HG02763 (cell line): ENCODE measurements around the gene ARHGAP31.
A peak's percentile ranks its signal among the peaks of the same experiment; 100 is the strongest.
"Not testable (repeated sequence)": the region's sequence is repeated elsewhere in the genome, so short reads cannot be mapped to it uniquely, and the experiment has no call there.

Experiments
- ATAC-seq: cut with Tn5 transposase; IDR thresholded peaks from one replicate; pipeline ENCODE4 v1.9.1; 2021; ENCODE audit warnings: mild to moderate bottlenecking, moderate library complexity; ENCODE audit not compliant: unreplicated experiment

The ARHGAP31 gene, protein sequence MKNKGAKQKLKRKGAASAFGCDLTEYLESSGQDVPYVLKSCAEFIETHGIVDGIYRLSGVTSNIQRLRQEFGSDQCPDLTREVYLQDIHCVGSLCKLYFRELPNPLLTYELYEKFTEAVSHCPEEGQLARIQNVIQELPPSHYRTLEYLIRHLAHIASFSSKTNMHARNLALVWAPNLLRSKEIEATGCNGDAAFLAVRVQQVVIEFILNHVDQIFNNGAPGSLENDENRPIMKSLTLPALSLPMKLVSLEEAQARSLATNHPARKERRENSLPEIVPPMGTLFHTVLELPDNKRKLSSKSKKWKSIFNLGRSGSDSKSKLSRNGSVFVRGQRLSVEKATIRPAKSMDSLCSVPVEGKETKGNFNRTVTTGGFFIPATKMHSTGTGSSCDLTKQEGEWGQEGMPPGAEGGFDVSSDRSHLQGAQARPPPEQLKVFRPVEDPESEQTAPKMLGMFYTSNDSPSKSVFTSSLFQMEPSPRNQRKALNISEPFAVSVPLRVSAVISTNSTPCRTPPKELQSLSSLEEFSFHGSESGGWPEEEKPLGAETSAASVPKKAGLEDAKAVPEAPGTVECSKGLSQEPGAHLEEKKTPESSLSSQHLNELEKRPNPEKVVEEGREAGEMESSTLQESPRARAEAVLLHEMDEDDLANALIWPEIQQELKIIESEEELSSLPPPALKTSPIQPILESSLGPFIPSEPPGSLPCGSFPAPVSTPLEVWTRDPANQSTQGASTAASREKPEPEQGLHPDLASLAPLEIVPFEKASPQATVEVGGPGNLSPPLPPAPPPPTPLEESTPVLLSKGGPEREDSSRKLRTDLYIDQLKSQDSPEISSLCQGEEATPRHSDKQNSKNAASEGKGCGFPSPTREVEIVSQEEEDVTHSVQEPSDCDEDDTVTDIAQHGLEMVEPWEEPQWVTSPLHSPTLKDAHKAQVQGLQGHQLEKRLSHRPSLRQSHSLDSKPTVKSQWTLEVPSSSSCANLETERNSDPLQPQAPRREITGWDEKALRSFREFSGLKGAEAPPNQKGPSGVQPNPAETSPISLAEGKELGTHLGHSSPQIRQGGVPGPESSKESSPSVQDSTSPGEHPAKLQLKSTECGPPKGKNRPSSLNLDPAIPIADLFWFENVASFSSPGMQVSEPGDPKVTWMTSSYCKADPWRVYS (N-terminal part only)

GRCh38 chr3:119293871-119294695, at the start of gene ARHGAP31:
TSS of gene ARHGAP31 (plus strand) at chr3:119294383. CDS start at chr3:119294905, 522 bp downstream.
- peak; percentile 68 for ATAC-seq

DNA sequence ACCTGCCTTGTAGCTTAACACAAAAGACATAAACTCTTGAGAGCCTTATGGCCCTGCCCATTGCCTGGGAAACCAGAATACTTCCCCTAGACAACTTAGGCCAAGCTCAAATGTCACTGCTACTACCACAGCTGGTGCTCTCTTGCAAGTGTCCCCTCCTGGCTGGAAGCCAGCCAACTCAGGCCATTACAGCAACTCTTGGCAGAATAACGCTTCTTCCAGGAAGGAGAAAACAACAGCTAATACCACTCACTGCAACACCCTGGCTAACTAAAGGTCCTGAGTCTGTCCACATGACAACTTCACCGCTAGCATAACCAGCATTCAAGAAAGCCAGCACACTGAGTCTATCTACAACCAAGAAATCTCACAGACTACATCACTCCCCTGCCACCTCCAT, 48.4 kb upstream of the ARHGAP31 start:
- ATAC-seq, result no peak

DNA sequence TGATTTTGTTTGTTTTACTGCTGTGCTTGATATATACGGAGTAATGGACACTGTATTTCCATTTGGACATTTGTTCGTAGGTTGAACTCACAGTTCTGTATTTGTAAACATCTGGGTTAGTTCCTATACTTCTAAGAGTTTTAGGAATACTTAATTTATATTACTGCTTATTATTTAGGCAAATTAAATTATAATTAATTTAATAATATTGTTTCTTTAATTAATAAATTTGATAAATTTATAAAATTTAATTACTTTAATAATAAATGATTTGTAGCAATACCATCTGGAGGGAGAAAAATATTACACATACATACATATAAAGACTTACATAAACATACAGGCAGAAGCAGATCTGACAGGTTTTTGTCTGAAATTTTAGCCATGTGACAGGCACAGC, 39.0 kb upstream of the ARHGAP31 start:
- ATAC-seq, result no peak

- ATAC-seq, result no peak
These were observed 37.1 kb upstream of the ARHGAP31 start for GRCh38 chr3:119257111-119257510.

- peak; percentile 50 for ATAC-seq
These were observed 36.4 kb upstream of the ARHGAP31 start for GRCh38 chr3:119257654-119258410.

DNA sequence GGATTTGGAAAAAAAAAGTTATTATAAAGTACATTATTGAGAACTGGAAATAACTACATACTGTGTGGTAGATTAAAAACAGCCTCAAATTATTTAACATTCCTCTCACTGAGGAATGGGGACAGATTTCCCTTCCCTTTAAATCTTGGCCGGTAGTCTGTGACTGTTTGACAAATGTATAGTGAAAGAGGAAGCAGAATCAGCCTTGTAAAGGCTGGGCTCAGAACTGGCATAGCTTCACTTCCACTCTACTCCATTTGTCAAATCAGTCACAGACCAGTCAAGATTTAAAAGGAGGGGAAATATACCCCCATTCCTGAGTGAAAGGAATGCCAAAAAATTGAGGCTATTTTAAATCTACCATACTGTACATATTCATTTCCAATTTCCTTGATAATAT, 35.3 kb upstream of the ARHGAP31 start:
- peak; percentile 95 for ATAC-seq

- ATAC-seq, result no peak
These were observed 34.4 kb upstream of the ARHGAP31 start for GRCh38 chr3:119259821-119260220.

DNA sequence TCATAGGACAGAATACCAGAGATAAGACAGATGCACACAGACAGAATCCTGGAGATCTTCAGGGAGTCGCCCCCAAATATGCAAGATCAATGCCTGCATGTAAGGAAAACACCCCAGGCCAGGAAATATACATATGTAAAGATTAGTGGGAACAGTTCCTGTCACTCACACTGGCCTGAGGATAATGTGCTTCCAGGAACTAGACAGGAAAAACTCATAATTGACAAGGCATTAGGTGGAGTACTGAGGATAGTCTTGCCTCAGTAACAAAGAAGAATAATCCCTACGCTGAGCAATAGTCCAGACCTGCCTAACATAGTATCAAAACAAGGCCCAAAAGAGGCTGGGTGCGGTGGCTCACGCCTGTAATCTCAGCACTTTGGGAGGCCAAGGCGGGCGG, 33.1 kb upstream of the ARHGAP31 start:
- no peak for ATAC-seq

DNA sequence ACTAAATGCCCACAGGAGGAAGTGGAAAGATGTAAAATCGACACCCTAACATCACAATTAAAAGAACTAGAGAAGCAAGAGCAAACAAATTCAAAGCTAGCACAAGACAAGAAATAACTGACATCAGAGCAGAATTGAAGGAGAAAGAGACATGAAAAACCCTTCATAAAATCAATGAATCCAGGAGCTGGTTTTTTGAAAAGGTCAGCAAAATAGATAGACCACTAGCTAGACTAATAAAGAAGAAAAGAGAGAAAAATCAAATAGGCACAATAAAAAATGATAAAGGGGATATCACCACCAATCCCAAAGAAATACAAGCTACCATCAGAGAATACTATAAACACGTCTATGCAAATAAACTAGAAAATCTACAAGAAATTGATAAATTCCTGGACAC, 24.0 kb upstream of the ARHGAP31 start:
- not testable (repeated sequence) for ATAC-seq

DNA sequence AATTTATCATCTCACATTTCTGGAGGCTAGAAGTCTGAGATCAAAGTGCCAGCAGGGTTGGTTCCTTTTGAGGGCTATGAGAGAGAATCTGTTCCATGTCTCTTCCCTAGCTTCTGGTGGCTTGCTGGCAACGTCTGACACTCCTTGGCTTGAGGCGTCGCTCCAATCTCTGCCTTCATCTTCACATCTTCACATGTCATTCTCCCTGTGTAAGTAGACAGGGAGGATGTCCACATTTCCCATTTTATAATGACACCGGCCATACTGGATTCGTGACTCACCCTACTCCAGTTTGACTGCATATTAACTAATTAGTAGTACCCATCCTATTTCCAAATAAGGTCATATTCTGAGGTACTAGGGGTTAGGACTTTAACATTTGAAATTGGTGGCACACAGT, 17.5 kb upstream of the ARHGAP31 start:
- ATAC-seq, result no peak

DNA sequence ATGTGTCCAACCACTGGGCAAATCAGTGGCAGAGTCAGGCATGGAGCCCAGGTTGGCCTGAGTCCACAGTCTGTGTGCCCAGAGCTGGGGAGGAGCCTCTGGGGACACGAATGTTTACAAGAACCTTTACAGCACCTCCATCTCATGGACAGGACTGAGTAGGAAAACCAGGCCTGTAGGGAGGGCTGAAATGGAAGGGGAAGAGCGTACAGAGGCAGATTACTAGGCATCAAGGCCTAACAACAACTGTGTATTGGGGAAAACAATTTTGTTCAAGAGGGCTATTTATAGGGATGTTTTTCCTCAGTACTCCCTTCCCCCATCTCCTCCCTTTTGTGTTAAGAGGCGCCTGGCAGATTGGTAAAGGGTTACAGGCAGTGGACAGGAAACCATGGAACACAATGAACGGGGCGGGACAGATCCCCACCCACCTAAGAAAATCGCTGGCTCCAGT, 15.1 kb upstream of the ARHGAP31 start:
- ATAC-seq, result no peak

- ATAC-seq, result no peak
These were observed 14.5 kb upstream of the ARHGAP31 start for GRCh38 chr3:119279584-119280243.

DNA sequence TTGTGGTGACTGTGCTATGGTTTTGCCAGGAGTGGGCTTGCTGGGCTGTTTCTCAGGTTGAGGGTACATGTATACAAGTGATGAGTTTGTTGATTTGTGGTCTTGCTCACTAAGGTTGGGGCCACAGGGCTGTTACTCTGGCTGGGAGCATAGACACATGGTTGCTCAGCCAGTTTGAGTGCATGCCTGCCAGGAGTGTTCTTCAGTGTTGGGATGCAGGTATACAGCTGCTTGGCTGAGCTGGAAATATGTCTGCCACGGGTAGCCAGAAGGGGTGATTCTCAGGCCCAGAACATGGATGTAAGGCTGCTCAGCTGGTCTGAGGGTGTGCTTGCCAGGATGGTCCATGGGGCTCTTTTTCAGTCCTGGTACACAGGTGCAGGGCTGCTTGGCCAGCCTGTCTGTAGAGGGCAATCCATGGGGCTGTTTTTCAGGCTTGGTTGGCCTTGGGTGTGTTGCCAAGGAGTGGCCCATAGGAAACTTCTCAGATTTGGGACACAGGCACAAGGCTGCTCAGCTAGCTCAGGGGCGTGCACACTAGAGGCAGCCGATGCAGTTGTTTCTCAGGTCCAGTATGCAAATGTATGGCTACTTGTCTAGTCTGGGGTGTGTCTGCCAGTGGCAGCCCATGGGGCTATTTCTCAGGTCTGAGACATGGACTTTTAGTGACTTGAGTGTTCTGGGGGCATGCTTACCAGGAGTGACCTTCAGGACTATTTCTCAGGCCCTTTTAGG, 5.3 kb upstream of the ARHGAP31 start:
- no peak for ATAC-seq

DNA sequence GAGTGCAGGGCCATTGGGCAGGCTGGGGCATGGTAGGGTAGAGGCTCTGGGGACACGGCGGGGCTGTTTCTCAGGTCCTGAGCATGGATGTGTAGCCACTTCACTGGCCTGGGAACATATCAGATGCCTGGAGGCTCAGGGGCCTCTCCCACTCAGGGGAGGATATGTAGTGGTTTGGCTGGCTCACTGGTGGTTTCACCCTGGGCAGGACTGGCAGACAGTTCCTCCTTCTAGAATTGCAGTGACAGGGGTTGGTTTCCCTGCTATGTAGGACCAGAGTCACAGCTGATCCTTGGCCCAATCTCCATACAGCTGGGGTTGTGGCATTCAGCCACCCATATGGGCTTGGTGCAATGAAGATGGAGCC, 4.8 kb upstream of the ARHGAP31 start:
- no peak for ATAC-seq

DNA sequence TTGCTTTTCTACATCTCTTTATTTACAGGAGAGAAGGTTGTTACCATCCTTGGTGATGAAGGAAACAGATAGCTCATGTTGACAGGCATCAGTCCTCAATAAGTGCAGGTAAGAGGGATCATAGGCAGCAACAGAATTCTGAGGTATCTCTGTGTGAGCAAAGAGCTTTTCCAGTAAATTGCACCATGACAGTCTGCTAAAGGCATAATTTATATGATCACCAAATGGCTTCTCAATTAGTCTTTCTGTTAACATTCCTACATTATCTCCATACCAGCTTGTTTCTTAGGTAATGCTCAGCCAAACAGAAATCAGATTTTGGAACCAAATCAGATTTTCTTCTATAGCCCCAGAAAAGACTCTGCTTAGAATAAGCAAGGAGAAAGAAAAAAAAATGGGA, 3.6 kb upstream of the ARHGAP31 start:
- no peak for ATAC-seq

DNA sequence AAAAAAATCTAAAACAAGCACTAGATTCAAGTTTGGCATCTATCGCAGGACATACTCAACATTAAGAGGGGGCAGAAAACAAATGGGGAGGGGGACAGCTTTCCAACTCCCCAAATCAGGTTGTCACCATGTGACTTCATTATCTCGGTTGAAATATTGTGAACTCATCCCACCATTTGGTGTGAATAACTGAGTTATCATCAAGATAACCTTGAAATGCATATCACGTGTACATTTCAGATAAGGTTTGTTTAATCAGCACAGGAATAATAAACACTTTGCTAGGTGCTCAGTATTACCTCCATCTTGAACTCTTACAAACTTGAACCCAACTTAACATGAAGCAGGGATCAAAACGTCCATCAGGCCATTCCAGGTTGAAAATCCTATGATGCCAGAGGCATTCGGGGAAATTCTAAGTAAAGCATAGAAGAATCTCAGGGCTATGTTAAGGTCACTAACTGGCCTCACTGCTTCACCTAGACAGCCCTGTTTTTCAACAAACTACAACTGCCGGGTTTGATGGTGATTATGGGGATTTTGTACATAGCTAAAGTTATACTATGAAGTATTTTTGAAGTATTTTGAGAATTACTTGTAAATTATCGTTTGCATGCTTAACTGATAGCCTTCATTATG, 3.0 kb upstream of the ARHGAP31 start:
- no peak for ATAC-seq

DNA sequence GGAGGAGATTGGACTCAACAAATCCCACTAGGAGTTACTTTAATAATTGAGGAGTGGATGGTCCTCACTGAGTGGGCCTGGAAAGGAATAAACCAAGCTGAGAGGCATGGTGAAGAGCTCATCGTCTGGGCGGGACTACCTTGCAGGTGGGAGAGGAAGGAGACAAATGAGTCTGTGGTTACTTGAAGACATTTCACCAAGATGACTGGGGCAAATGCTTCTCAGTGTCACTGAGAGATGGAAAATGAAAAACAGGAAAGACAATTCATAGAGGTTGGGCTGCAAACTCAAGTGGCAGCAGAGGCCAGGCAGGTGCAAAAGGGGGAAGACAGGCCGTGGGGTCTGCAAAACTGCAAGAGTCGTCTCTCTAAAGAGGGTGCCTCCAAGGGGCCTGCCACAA, 1.5 kb upstream of the ARHGAP31 start:
- no peak for ATAC-seq
